K562 (cell line): ENCODE results near the gene TACR2. TPM values are rescaled to one million over a fixed set of nuclear protein-coding genes. Genes with fewer than 3 reads are reported as not detected.

Experiments
- C11orf30 ChIP-seq: fragments of 450-650 bp; IDR thresholded peaks from 2 replicates; pipeline ENCODE4 v1.6.1; 2016; ENCODE audit warnings: low read depth, mild to moderate bottlenecking
- CBX8 ChIP-seq: fragments of 200-600 bp; sonication (generic); IDR thresholded peaks from 2 replicates; pipeline ENCODE4 v1.6.1; 2012; ENCODE audit warnings: borderline replicate concordance, mixed run types, low read depth, mild to moderate bottlenecking, moderate library complexity, mixed read lengths, low read length, control low read depth, inconsistent platforms; ENCODE audit not compliant: poor library complexity, severe bottlenecking; ENCODE audit errors: extremely low read depth
- CLOCK ChIP-seq: fragments of 250-450 bp; sonication (Bioruptor Pico); IDR thresholded peaks from 2 replicates; pipeline ENCODE4 v1.4.0; 2020; ENCODE audit warnings: mild to moderate bottlenecking, moderate library complexity, borderline replicate concordance
- MCM5 ChIP-seq: fragments of 450-650 bp; IDR thresholded peaks from 2 replicates; pipeline ENCODE4 v1.6.1; 2016; ENCODE audit warnings: low read depth
- NR3C1 ChIP-seq: sonication (generic); formaldehyde crosslinking; IDR thresholded peaks from 2 replicates; pipeline ENCODE4 v1.8.1; 2022; ENCODE audit warnings: missing genetic modification reagents
- NR4A1 ChIP-seq, 2 experiments: fragments of 250-450 bp in 1 of 2; fragments of 450-650 bp in 1 of 2; sonication (Bioruptor Pico) in 1 of 2; IDR thresholded peaks; 2 replicates each; pipeline versions ENCODE4 v1.4.0 to v1.6.1; 2016 to 2020; ENCODE audit warnings: mild to moderate bottlenecking in 2 of 2, missing compliant biosample characterization in 1 of 2, missing genetic modification characterization in 1 of 2, moderate library complexity in 1 of 2
- PKNOX1 ChIP-seq: fragments of 450-650 bp; IDR thresholded peaks from 2 replicates; pipeline ENCODE4 v1.6.1; 2016
- SAP30 ChIP-seq: fragments of 200-600 bp; sonication (generic); IDR thresholded peaks from 2 replicates; pipeline ENCODE4 v1.6.1; 2012; ENCODE audit warnings: borderline replicate concordance, low read depth, mild to moderate bottlenecking, moderate library complexity, low read length, control low read depth, inconsistent platforms; ENCODE audit not compliant: insufficient read depth, poor library complexity, severe bottlenecking
- SMAD4 ChIP-seq: fragments of 250-450 bp; sonication (Bioruptor Pico); conservative IDR thresholded peaks from 2 replicates; pipeline ENCODE4 v1.8.0; 2021; ENCODE audit warnings: inconsistent platforms, mild to moderate bottlenecking, moderate library complexity
- TAF9B ChIP-seq: fragments of 450-650 bp; IDR thresholded peaks from 2 replicates; pipeline ENCODE4 v1.6.1; 2018; ENCODE audit warnings: mild to moderate bottlenecking; ENCODE audit not compliant: partially characterized antibody
- TGIF2 ChIP-seq: sonication (generic); formaldehyde crosslinking; IDR thresholded peaks from 2 replicates; pipeline ENCODE4 v1.8.1; 2022; ENCODE audit warnings: mild to moderate bottlenecking, missing genetic modification reagents, moderate library complexity
- YBX1 ChIP-seq: fragments of 450-650 bp; IDR thresholded peaks from 2 replicates; pipeline ENCODE4 v1.7.1; 2016; ENCODE audit warnings: mild to moderate bottlenecking
- ZNF316 ChIP-seq: fragments of 450-650 bp; IDR thresholded peaks from 2 replicates; pipeline ENCODE4 v1.6.1; 2016
- ZNF766 ChIP-seq: fragments of 200-800 bp; sonication (Bioruptor generic); conservative IDR thresholded peaks from 2 replicates; pipeline ENCODE4 v1.6.1; 2016; ENCODE audit warnings: missing genetic modification characterization, missing compliant biosample characterization
- polyA plus RNA-seq, 8 experiments: library from polyadenylated mRNA; depleted of rRNA in 4 of 8; stranded (reverse) in 5 of 8; unstranded in 3 of 8; fragments of >200 nt; fragmentation: Nextera tagmentation in 2 of 8; fragmentation: Illumina TruSeq in 1 of 8; extraction: Ambion mirVana in 2 of 8; extraction: Trizol in 1 of 8; gene quantifications; 2 replicates each; pipeline versions ENCODE4 v1.2.1 to v1.2.3, GENCODE V29; 2011 to 2014; ENCODE audit warnings: inconsistent platforms in 1 of 8, missing spikeins in 1 of 8
- total RNA-seq, 7 experiments: library from RNA; depleted of rRNA in 6 of 7; stranded (reverse); fragments of >200 nt in 6 of 7; fragmentation: Illumina TruSeq in 2 of 7; extraction: Trizol in 2 of 7; gene quantifications; 2 replicates each; pipeline versions ENCODE4 v1.2.1 to v1.2.3, GENCODE V29; 2011 to 2021; ENCODE audit warnings: low replicate concordance in 1 of 7
- TF ChIP-seq, protein P1 (sequence below): fragments of 450-650 bp; formaldehyde crosslinking; conservative IDR thresholded peaks from 2 replicates; pipeline ENCODE4 v1.4.0; 2022; ENCODE audit warnings: mild to moderate bottlenecking, missing genetic modification characterization

TACR2 gene
- total and polyA plus RNA-seq, 9 of the 15 experiments (the other 6 are each of a cell fraction or from before 2014, with no cell fraction given): not detected

- no peak for TF ChIP-seq CBX8
- TF ChIP-seq MCM5: no peak
- TF ChIP-seq, protein P1, sequence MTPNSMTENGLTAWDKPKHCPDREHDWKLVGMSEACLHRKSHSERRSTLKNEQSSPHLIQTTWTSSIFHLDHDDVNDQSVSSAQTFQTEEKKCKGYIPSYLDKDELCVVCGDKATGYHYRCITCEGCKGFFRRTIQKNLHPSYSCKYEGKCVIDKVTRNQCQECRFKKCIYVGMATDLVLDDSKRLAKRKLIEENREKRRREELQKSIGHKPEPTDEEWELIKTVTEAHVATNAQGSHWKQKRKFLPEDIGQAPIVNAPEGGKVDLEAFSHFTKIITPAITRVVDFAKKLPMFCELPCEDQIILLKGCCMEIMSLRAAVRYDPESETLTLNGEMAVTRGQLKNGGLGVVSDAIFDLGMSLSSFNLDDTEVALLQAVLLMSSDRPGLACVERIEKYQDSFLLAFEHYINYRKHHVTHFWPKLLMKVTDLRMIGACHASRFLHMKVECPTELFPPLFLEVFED (CRISPR knock-in tag): no peak
- TF ChIP-seq CLOCK (CRISPR knock-in tag): no peak
- TF ChIP-seq TAF9B: no peak
- TF ChIP-seq YBX1: no peak
- TF ChIP-seq C11orf30: peak; percentile 86
- TF ChIP-seq ZNF316: peak; percentile 65; the same call in 1 of the 2 replicates
- TF ChIP-seq SMAD4 (CRISPR knock-in tag): no peak
- no peak for TF ChIP-seq NR4A1 (CRISPR knock-in tag; IDR thresholded peaks at IDR 0.05)
- no peak for TF ChIP-seq NR4A1 (tag; IDR thresholded peaks at IDR 0.05)
- TF ChIP-seq PKNOX1: peak; percentile 86
- TF ChIP-seq ZNF766 (CRISPR knock-in tag): no peak
- TF ChIP-seq SAP30: no peak
- no peak for TF ChIP-seq TGIF2 (CRISPR knock-in tag)
- no peak for TF ChIP-seq NR3C1 (CRISPR knock-in tag)
Observed at GRCh38 chr10:69389827-69390490, 26.8 kb downstream of the TACR2 start (continued).
